Heart left ventricle (tissue), 16 donors: ENCODE results near the gene ISG20L2. TPM values are rescaled to one million over a fixed set of nuclear protein-coding genes. Genes with fewer than 3 reads are reported as not detected.

Experiments
- ATAC-seq, 4 donors: fragments of 200-7000 bp; cut with Tn5 transposase; one replicate each; pipeline ENCODE4 v1.9.1; 2020 to 2022; ENCODE audit warnings: moderate library complexity in 4 of 4, mild to moderate bottlenecking in 3 of 4, moderate number of reproducible peaks in 1 of 4
- DNase-seq, 5 donors: peaks; one replicate each; pipeline ENCODE4 v3.0.0-alpha.2; 2020
- H3K27ac ChIP-seq, 12 donors: fragments of 200-600 bp; sonication (generic) in 4 of 12; one replicate each; pipeline versions ENCODE4 v1.5.0 to v1.8.0; 2016 to 2022; ENCODE audit warnings: mild to moderate bottlenecking in 2 of 12
- H3K27me3 ChIP-seq, 9 donors: fragments of 200-600 bp; sonication (generic) in 2 of 9; one replicate each; pipeline versions ENCODE4 v1.5.1 to v1.8.0; 2016 to 2022; ENCODE audit warnings: mild to moderate bottlenecking in 3 of 9
- H3K36me3 ChIP-seq, 9 donors: fragments of 200-600 bp; sonication (generic) in 2 of 9; one replicate each; pipeline versions ENCODE4 v1.5.0 to v1.8.0; 2018 to 2022; ENCODE audit warnings: mild to moderate bottlenecking in 2 of 9
- H3K4me1 ChIP-seq, 12 donors: fragments of 200-600 bp; sonication (generic) in 4 of 12; one replicate each; pipeline versions ENCODE4 v1.5.0 to v1.8.0; 2016 to 2022; ENCODE audit warnings: mild to moderate bottlenecking in 3 of 12
- H3K4me3 ChIP-seq, 12 donors: fragments of 200-600 bp; sonication (generic) in 4 of 12; one replicate each; pipeline versions ENCODE4 v1.5.0 to v1.8.0; 2017 to 2022; ENCODE audit warnings: mild to moderate bottlenecking in 9 of 12, moderate library complexity in 4 of 12
- H3K9me3 ChIP-seq, 12 donors: fragments of 200-600 bp; sonication (generic) in 4 of 12; one replicate each; pipeline versions ENCODE4 v1.5.0 to v1.8.0; 2016 to 2022; ENCODE audit warnings: mild to moderate bottlenecking in 1 of 12
- POLR2A ChIP-seq, 2 donors: fragments of 450-650 bp; IDR thresholded peaks; one replicate each; pipeline ENCODE4 v1.6.1; 2017; ENCODE audit warnings: antibody characterized with exemption in 2 of 2, mild to moderate bottlenecking in 2 of 2, moderate library complexity in 2 of 2
- WGBS, 4 donors: extraction: QIAGEN DNeasy Blood & Tissue Kit in 2 of 4; methylation state at CpG; one replicate each; pipeline versions ENCODE4 v1.1.5 to v1.1.7; 2013 to 2018; 5-methylcytosine and 5-hydroxymethylcytosine counted together
- intact Hi-C, 10 donors: fragments of 100-400 bp; cut with DNase I; formaldehyde crosslinking; loops; one replicate each; pipeline versions ENCODE4 v1.11.1 to v1.14.2; 2022
- polyA plus RNA-seq, 2 donors: library from polyadenylated mRNA; stranded (reverse); fragments of 200-250 nt; gene quantifications; one replicate each; pipeline ENCODE4 v1.2.3, GENCODE V29; 2013
- total RNA-seq, 9 donors: library from RNA; depleted of rRNA in 2 of 9; stranded (reverse); fragments of >200 nt in 2 of 9; fragmentation: NEBNext Ultra II Directional in 3 of 9; extraction: Animal tissue kit (Norgen Biotek cat#: 25700) in 3 of 9; gene quantifications; one replicate each; pipeline versions ENCODE4 v1.1.0 to v1.2.4, GENCODE V29; 2016 to 2023
- TF ChIP-seq, protein P1 (sequence below), 12 donors: fragments of 200-600 bp; sonication (generic) in 4 of 12; IDR thresholded peaks; one replicate each; pipeline versions ENCODE4 v1.5.0 to v1.8.0; 2018 to 2022; ENCODE audit warnings: antibody characterized with exemption in 12 of 12, mild to moderate bottlenecking in 5 of 12
- donor health status: ischemic (EF 13 %, LVEDD 7.1; RV severe dilation, severe dysfunction).
- donor health status: healthy with polysubstance abuse.
- donor health status: DM: no; HTN: yes; CAD: no.
- donor health status: DM: no; HTN: no; CAD: no.
- donor health status: ischemic (EF 25% LVEDD 6.9; RV normal size, moderate dysfunction).
- donor health status: ischemic (EF 25% LVEDD 5.7; RV mildly dilated, moderate dysfunction).
- donor health status: healthy.
- donor health status: DM: yes; HTN: yes; CAD: no.
- donor health status: ischemic (EF 35%, LVEDD 5.7; RV mildly dilated, moderate dysfunction).
- donor health status: nonischemic (EF 11% LVEDD 7.7; RV severe dilation, severe dysfunction).
- donor health status: DM: yes; HTN: yes; CAD: no.
- donor health status: PGD.
- donor health status: ischemic (EF 29% LVEDD 5.4; RV normal size, mild dysfunction).
- donor health status: nonischemic (EF 23%, LVEDD 6.1; RV moderate dilation, normal function).

The ISG20L2 gene
- total and polyA plus RNA-seq, 11 donors, result 5.1 to 17.9 (median 12.8) TPM

DNA sequence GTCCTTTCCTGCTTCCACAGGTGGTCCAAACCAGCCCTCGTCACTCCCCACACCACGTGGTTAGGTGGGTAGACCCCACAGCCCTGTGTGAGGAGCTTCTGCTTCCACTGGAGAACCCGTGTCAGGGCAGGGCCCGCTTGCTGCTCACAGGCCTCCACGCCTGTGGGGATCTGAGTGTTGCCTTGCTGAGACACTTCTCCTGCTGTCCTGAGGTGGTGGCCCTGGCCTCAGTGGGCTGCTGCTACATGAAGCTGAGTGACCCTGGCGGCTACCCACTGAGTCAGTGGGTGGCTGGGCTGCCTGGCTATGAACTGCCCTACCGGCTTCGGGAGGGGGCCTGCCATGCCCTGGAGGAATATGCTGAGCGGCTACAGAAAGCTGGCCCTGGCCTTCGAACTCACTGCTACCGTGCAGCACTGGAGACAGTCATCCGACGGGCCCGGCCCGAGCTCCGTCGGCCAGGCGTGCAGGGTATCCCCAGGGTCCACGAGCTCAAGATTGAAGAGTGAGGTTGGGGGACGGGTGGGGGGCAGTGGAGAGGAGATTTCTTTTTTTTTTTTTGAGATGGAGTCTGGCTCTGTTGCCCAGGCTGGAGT is 5.5 kb upstream of the ISG20L2 start:
- H3K4me1 ChIP-seq, result peaks cover 0 to 15% (median 5%) of the 10 kb centered on the region in 12 donors
- intact Hi-C loops, result no loop called here
- 75 to 93% (median 92%) methylated on average over 4 to 20 of the region's 20 CpGs for WGBS, 4 donors
- ATAC-seq (no peak), DNase-seq (peak in 1 of 5 donors; percentile 49)
- no peak overlapping the region for H3K4me3 ChIP-seq
- H3K9me3 ChIP-seq, result no peaks in the 10 kb centered on the region
- no peak overlapping the region for H3K27ac ChIP-seq
- TF ChIP-seq, protein P1, sequence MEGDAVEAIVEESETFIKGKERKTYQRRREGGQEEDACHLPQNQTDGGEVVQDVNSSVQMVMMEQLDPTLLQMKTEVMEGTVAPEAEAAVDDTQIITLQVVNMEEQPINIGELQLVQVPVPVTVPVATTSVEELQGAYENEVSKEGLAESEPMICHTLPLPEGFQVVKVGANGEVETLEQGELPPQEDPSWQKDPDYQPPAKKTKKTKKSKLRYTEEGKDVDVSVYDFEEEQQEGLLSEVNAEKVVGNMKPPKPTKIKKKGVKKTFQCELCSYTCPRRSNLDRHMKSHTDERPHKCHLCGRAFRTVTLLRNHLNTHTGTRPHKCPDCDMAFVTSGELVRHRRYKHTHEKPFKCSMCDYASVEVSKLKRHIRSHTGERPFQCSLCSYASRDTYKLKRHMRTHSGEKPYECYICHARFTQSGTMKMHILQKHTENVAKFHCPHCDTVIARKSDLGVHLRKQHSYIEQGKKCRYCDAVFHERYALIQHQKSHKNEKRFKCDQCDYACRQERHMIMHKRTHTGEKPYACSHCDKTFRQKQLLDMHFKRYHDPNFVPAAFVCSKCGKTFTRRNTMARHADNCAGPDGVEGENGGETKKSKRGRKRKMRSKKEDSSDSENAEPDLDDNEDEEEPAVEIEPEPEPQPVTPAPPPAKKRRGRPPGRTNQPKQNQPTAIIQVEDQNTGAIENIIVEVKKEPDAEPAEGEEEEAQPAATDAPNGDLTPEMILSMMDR (IDR thresholded peaks at IDR 0.05), result no peak
- TF ChIP-seq POLR2A (IDR thresholded peaks at IDR 0.05), result no peak
- H3K27me3 ChIP-seq, result no peaks in the 10 kb centered on the region
- peaks cover 0 to 65% (median 42%) of the 10 kb centered on the region in 9 donors for H3K36me3 ChIP-seq

DNA sequence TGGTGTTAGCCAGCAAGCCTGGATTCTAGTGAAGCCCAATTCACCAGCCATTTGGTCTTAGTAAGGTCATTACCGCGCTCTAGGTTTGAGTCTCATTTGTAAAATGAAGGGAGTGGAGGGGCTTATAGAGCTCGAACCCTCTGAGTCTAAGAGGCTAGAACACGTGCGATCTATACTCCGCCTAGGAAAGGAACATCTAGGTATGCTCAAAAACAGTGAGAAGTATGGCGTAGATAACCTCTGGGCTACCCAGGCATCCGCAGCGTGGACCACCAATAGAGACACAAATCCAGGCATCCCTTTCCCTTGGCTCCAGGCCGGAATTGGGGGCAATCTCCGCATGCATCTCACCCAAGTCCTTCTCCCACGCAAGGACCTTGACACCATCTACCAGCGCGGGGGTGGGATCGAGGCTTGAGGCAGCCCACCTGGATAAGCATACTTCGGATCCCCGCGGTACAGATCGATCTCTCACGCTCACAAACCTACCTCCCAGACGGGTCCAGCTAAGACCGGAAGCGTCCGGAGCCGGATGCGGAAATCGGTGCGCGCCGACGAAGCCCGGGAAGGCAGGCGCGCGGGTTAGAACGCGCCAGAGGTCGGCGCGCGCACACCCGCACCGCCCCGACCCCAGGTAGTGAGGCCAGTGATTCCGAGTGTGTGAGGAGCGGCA is 504 bp downstream of the ISG20L2 start, which contains the start of gene METTL25B:
Gene METTL25B, plus strand, starts transcription at position 544 of the 673 bp plus-strand sequence. CDS start 636 bp downstream, outside the sequence.
- Histone ChIP-seq H3K9me3 (no peaks in the 10 kb centered on the region), H3K36me3 (peaks cover 0 to 45% (median 23%) of the 10 kb centered on the region in 9 donors), H3K4me1 (peaks cover 22 to 54% (median 36%) of the 10 kb centered on the region in 12 donors), H3K27ac (peak within 1 kb of the TSS; percentile 88 to 99 (median 96)), H3K4me3 (peak within 1 kb of the TSS; percentile 57 to 96 (median 82)), H3K27me3 (no peaks in the 10 kb centered on the region)
- WGBS, 4 donors, result 0 to 1% (median 1%) methylated on average over 21 to 46 of the region's 46 CpGs
- peak; percentile 44 to 85 (median 76) for ATAC-seq
- intact Hi-C loops, result loop anchor here in 8 of 10 donors (1.0 to 10.0 kb wide), 12 partner anchors 13 to 164 kb away; partner anchors contain the start of genes PRCC (in 7 of the 8), NTRK1 (in 3 of the 8), INSRR (in 2 of the 8) and MRPL24 (in 1 of the 8)
- TF ChIP-seq, protein P1 (IDR thresholded peaks at IDR 0.05), result peak in 1 of 12 donors; percentile 1
- no peak for TF ChIP-seq POLR2A (IDR thresholded peaks at IDR 0.05)
- peak; percentile 81 to 89 (median 83) for DNase-seq

DNA sequence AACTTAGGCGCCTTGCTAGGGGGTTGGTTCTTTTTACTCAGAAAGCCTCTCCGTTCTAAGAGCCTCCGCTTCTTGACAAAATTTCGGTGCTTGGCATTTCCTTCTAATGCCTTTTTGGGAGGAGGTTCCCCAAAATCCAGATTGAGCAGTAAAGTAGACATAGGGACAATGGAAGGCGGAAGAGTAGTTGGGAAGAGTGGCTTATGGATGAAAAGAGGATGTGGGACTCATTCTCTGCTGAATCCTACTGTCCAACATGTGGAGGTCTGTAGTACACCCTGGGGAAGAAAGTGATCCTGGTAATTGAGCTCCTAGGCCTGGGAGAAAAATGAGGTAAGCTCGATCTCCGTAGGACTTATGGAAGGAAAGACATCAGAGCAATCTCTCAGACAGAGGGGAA is 1.1 kb downstream of the ISG20L2 start:
- intact Hi-C loops, result loop anchor here in 7 of 10 donors (2.0 to 10.0 kb wide), 8 partner anchors 40 to 165 kb away; partner anchors contain the start of genes NTRK1 (in 3 of the 7), PRCC (in 3 of the 7), INSRR (in 2 of the 7) and PEAR1 (in 1 of the 7)
- Histone ChIP-seq H3K36me3 (peaks cover 0 to 45% (median 25%) of the 10 kb centered on the region in 9 donors), H3K4me3 (peak overlapping the region; percentile 57 to 96 (median 82)), H3K27ac (peak overlapping the region in 9 of 12 donors; percentile 88 to 99 (median 96)), H3K4me1 (peaks cover 22 to 54% (median 36%) of the 10 kb centered on the region in 12 donors), H3K27me3 (no peaks in the 10 kb centered on the region), H3K9me3 (no peaks in the 10 kb centered on the region)
- TF ChIP-seq, protein P1 (IDR thresholded peaks at IDR 0.05), result no peak
- TF ChIP-seq POLR2A (IDR thresholded peaks at IDR 0.05), result no peak
- ATAC-seq (no peak), DNase-seq (no peak)
- WGBS, 4 donors, result 58 to 64% (median 61%) methylated on average over 7 of the region's 7 CpGs
